Stimulated activated CD8-positive, alpha-beta memory T cell treated with anti-CD3 and anti-CD28 coated beads, Interleukin-12 subunit alpha, Interleukin-12 subunit beta, amount 100 ng/mL, for 1 hour (primary cell): ENCODE results near the gene DNAJC7.

Experiments
- DNase-seq: peaks from one replicate; pipeline ENCODE4 v3.0.0-alpha.2; 2020; ENCODE audit warnings: low read depth

The DNAJC7 gene

GRCh38 chr17:42016941-42017865, at the start of gene DNAJC7:
Gene DNAJC7, minus strand, starts transcription at chr17:42017439. Its CDS starts 23 bp downstream, at chr17:42017416.
- DNase-seq = peak; percentile 81

DNA sequence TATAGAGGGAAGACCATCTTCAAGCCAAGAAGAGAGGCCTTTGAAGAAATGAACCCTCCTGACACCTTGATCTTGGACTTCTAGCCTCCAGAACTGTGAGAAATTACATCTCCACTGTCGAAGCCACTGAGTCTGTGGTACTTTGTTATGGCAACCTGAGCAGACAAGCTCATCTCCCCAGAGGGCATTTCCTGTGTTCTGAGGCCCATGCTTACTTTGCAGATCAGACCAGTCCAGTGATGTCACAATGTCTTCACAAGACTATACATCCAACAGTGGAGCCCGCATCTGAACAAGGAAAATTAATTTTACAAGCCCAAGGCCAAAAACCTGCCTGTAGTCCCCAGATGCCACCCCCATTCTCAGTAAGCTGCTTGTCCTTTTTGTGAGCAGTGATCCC, 48.0 kb upstream of the DNAJC7 start:
- no peak for DNase-seq

DNA sequence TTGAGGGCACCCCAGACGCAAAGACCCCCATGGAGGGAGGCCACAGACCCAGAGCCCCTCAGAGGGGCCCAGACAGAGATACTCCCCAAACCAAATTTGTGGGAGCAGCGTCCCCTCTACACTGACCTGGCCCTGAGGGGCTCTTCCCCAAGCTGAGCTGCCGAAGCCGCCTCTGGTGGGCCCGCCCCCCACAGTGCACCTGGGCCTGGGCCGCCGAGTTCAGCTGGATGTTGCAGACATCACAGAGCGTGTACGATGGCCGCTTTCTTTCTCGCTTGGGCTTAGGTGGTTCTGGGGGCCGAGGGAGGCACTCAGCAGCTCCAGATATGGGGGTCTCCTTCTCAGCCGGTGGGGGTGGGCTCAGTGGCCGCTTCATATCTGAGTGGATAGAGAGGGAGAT, 45.4 kb upstream of the DNAJC7 start:
- DNase-seq = no peak

DNA sequence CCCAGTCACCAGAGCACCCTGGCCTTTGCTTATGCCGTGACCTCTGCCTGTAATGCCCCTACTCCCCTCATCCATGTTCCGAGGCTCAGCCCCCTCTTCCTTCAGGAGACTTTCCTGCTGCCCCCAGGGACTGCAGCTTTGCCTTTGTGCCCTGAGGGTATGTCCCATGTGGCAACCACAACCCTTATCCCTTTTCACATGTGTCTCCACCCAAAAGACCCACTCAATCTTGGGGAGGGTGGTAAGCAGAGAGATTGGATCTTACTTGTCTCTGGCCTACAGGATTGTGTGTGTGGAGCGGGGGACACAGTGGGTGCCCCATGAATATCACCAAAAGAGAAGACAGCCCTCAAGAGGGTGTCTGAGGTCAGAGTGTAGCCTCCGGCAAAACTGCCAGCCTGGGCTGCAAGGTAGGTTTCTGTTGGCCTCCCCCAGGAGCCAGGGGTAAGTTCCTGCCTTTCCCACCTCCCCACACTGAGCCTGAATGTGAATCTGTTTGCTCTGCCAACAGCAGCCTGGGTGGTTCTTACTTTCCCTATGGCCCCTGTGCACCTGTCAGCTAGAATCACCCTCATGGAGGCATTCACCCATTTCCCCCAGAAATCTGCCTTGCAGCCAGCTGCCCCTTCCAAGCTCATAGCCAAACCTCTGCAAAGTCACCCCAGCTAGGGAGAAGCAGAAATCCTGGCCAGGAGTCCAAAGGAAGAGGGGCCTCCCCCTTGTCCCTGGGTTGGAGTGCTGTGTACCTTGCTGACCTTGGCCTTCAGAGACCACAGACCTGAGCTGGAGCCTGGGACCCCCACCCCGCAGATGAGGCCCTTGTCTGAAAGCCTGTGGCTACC, 44.6 kb upstream of the DNAJC7 start:
- DNase-seq = no peak

GRCh38 chr17:42060231-42060630, 43.0 kb upstream of the DNAJC7 start:
- DNase-seq = no peak

DNA sequence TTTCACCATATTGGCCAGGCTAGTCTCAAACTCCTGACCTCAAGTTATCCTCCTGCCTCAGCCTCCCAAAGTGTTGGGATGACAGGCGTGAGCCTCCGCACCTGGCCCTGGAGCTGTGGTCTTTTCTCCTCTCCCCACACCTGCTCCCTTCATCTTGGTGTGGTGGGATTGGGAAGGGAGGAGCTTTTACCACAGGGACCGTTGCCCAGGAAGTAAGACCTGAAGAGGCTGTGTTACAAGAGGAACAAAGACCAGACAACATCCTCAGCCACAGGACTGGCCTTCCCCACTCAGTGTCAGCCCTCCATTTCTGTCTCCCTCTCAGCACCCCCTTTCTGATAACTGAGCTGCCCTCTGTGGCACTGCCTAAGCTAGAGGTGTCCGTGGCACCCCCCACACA, 42.6 kb upstream of the DNAJC7 start:
- DNase-seq = no peak

GRCh38 chr17:42058063-42058462, 40.8 kb upstream of the DNAJC7 start:
- no peak for DNase-seq

- DNase-seq = no peak
Observed at GRCh38 chr17:42056635-42057034, 39.4 kb upstream of the DNAJC7 start.

DNA sequence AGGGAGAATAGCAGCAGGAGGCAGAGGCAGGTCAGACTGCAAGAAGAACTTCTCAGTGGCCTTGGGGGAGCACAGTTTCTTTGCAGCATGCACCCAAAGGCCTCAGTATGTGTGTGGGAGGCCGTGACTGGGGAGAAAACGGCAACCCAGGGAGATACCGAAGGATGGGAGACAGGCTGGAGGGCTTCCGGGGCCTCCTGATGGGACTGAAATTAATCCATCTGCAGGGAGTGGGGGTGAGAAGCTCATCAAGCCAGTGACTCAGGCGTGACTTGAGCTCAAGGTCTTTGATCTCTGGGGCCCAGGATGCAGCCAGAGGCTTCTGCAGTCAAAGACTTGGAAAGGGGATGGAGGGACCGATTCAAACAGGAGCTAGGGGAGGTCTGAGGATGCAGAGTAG, 38.3 kb upstream of the DNAJC7 start:
- no peak for DNase-seq

GRCh38 chr17:42055027-42055426, 37.8 kb upstream of the DNAJC7 start:
- no peak for DNase-seq

- DNase-seq = no peak
Observed at GRCh38 chr17:42053731-42054500, 36.7 kb upstream of the DNAJC7 start.

DNA sequence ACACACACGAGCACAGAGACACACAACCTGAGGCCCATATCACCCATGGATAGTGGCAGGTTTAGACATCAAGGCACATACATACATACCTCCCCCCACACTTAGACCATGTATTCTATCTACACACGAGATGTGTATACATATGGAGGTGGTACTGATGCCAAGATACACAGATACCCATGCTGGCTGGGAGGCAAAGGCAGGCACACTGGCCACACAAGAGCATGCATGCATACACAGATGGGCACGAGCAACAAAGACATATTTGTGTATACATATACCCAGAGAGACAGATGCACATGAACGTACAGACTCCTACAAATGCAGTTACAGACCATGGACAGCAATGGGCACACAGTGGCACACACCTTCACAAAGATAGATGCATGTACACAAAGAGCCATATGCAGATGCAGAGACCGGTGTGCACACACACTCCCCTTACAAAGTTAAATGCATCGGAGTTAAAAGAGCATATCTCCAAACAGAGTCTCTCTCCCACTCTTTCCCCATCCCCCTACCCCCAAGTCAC, 35.2 kb upstream of the DNAJC7 start:
- no peak for DNase-seq

DNA sequence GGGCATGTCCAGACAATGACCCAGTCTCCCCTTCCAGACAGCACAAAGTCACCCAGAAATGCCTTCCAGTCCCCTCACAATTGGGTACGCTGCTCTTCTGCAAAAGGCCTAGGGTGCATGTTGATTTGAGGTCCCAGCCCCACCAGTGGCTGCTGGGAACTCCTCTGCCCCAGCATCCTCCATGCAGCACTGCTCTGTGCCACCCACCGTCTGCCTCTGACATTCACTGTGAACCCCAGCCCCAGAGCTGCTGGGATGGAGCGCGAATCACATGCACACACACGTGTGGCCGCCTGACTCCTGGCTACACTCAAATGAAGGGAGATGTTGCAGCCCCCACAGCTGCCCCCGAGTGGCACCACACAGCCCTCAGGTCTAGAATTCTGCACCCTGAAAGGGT, 34.4 kb upstream of the DNAJC7 start:
- DNase-seq = no peak

DNA sequence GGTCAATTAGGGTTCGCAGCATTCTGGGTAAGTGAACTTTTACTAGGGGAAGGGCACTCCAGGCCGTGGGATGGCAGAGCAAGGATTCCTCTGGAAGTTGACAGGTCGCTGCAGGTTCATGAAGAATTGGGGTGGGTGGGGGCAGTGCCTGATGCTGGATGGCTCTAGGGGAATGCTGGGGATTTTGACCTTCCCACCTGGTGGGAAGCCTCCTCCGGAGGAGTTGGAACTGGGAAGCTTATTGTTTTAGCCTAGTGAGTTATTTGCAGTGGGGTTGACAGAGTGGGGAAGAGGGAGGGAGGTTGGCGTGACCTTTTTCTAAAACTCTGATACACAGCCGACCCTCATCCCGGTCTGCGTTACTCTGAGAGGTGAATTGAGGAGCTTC, 33.8 kb upstream of the DNAJC7 start:
- DNase-seq = no peak

DNA sequence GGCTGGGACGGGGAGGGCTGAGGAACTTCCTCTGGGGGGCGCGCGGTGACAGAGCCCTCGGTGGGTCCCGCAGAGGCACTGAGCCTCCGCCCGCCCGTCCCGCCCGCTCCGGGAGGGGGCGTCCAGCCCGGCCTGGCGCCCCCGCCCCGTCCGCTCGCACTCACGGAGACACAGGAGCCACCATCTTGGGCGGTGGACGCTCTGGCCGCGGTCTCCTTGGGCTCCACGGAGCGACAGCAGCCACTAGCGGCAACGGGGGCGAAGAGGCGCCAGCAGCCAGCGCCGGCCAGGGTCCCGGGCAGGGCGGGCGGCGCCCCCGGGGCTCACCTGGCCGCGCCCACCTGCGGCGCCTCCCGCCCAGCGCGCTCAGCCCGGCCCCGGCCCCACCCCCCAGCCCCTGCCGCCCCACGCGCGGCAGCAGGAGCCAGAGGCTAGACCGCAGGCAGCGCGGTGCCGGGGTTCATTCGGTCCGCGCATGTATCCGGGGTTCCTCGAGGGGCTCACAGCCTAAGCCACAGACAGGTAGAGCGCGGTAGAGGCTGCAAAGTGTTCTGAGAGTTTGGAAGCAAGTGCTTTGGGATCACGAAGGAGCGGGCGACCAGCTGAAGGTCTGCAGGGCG, 33.3 kb upstream of the DNAJC7 start, which contains the start of gene C17orf113:
Gene C17orf113 (minus strand): TSS at position 209 of the 620 bp plus-strand sequence. CDS start 7,225 bp downstream, outside the sequence.
- DNase-seq = peak; percentile 20

- DNase-seq = no peak
Observed at GRCh38 chr17:42049834-42050392, 32.7 kb upstream of the DNAJC7 start.

GRCh38 chr17:42047343-42047742, 30.1 kb upstream of the DNAJC7 start:
- no peak for DNase-seq

GRCh38 chr17:42045719-42046118, 28.5 kb upstream of the DNAJC7 start:
- no peak for DNase-seq

GRCh38 chr17:42042598-42043319, 25.5 kb upstream of the DNAJC7 start:
- no peak for DNase-seq

GRCh38 chr17:42041619-42042018, 24.4 kb upstream of the DNAJC7 start:
- no peak for DNase-seq
